HG03460 (cell line): Measurements from ENCODE around the gene JSRP1.
"Not testable (repeated sequence)": the region's sequence is repeated elsewhere in the genome, so short reads cannot be mapped to it uniquely, and the experiment has no call there.

Source experiments
- ATAC-seq: cut with Tn5 transposase; IDR thresholded peaks from one replicate; pipeline ENCODE4 v1.9.1; 2021; ENCODE audit not compliant: unreplicated experiment

JSRP1 gene

GRCh38 chr19:2282062-2282861 is 26.0 kb upstream of the JSRP1 start, which contains the start of gene PEAK3:
PEAK3 (minus strand) TSS chr19:2282175; CDS start chr19:2280931, 1,244 bp downstream.
- ATAC-seq = no peak

GRCh38 chr19:2281265-2282061 is 25.2 kb upstream of the JSRP1 start:
- ATAC-seq = not testable (repeated sequence)

- no peak for ATAC-seq
Measured at GRCh38 chr19:2280633-2281264, 24.5 kb upstream of the JSRP1 start.

GRCh38 chr19:2278459-2279158 is 22.4 kb upstream of the JSRP1 start:
- no peak for ATAC-seq

GRCh38 chr19:2277138-2277537 is 20.9 kb upstream of the JSRP1 start:
- ATAC-seq = no peak

- no peak for ATAC-seq
Measured at GRCh38 chr19:2276429-2276986, 20.3 kb upstream of the JSRP1 start.

- no peak for ATAC-seq
Measured at GRCh38 chr19:2275588-2276428, 19.6 kb upstream of the JSRP1 start.

- ATAC-seq = no peak
Measured at GRCh38 chr19:2274931-2275535, 18.8 kb upstream of the JSRP1 start.

- ATAC-seq = no peak
Measured at GRCh38 chr19:2274185-2274711, 18.0 kb upstream of the JSRP1 start.

- ATAC-seq = peak; percentile 32
Measured at GRCh38 chr19:2273356-2274184, 17.4 kb upstream of the JSRP1 start.

- no peak for ATAC-seq
Measured at GRCh38 chr19:2271234-2272103, 15.3 kb upstream of the JSRP1 start.

- no peak for ATAC-seq
Measured at GRCh38 chr19:2270423-2271233, 14.4 kb upstream of the JSRP1 start.

- ATAC-seq = no peak
Measured at GRCh38 chr19:2270157-2270422, 13.9 kb upstream of the JSRP1 start.

- peak; percentile 52 for ATAC-seq
Measured at GRCh38 chr19:2269244-2270156, 13.3 kb upstream of the JSRP1 start.

- ATAC-seq = no peak
Measured at GRCh38 chr19:2268861-2269243, 12.6 kb upstream of the JSRP1 start.

GRCh38 chr19:2268480-2268830 is 12.2 kb upstream of the JSRP1 start:
- ATAC-seq = no peak
